Measurements from ENCODE around the gene SSU72. TPM values are rescaled to one million over a fixed set of nuclear protein-coding genes. Genes with fewer than 3 reads are reported as not detected.

Gene SSU72
- polyA plus RNA-seq, 1 of the 3 experiments (the other 2 are of a cell fraction), result 104 TPM

GRCh38 chr1:1609822-1610485 is 35.3 kb upstream of the SSU72 start:
- Histone ChIP-seq H3K9ac (no peak overlapping the region), H3K36me3 (replicated peaks in 1 of 2; ENCODE audit: control insufficient read depth in 1 of 2, insufficient read depth in 2 of 2, low read length in 1 of 2) (no peaks in the 10 kb centered on the region), H4K20me1 (ENCODE audit: insufficient read depth) (peaks cover 9% of the 10 kb centered on the region), H3K4me3 (ENCODE audit: low read depth in 2 of 2, low read length in 1 of 2) (no peak overlapping the region), H3K4me2 (no peak overlapping the region), H3F3A (replicated peaks; ENCODE audit: insufficient read depth) (no peaks in the 10 kb centered on the region), H3K27ac (ENCODE audit: low read depth in 2 of 2, low read length in 1 of 2) (no peak overlapping the region), H2AFZ (ENCODE audit: low read depth) (no peak overlapping the region), H3K27me3 (ENCODE audit: insufficient read depth) (no peaks in the 10 kb centered on the region), H3K9me2 (no peaks in the 10 kb centered on the region), H3K9me3 (no peaks in the 10 kb centered on the region), H3K4me1 (ENCODE audit: control insufficient read depth in 1 of 2, insufficient read depth in 2 of 2, low read depth in 1 of 2, low read length in 1 of 2) (peaks cover 0 to 9% of the 10 kb centered on the region in 2 experiments; a peak in 1 of 4 replicates), H3K79me2 (ENCODE audit: insufficient read depth) (peaks cover 18% of the 10 kb centered on the region)
- DNase-seq, result no peak
- ChIA-PET CTCF (no interaction called here), POLR2A (no interaction called here)
- 75% methylated on average over 10 of the region's 12 CpGs for WGBS (ENCODE audit: low lambda C conversion rate)
- TF ChIP-seq CHD2 (IDR thresholded peaks at IDR 0.05; ENCODE audit: low read length, partially characterized antibody), result no peak
- no peak for TF ChIP-seq MXI1 (IDR thresholded peaks at IDR 0.05; ENCODE audit: low read depth, low read length)
- no peak for TF ChIP-seq TAF1 (IDR thresholded peaks at IDR 0.05; ENCODE audit: borderline replicate concordance, low read depth, low read length)
- no peak for TF ChIP-seq JUND (IDR thresholded peaks at IDR 0.05)
- no peak for TF ChIP-seq MEF2A (IDR thresholded peaks at IDR 0.05; ENCODE audit: borderline replicate concordance, low read depth)
- TF ChIP-seq POLR2AphosphoS5 (IDR thresholded peaks at IDR 0.05; ENCODE audit: low read depth, low read length), result no peak
- TF ChIP-seq SIN3A (IDR thresholded peaks at IDR 0.05; ENCODE audit: borderline replicate concordance, low read depth, low read length), result no peak
- no peak for TF ChIP-seq ZBTB33 (IDR thresholded peaks at IDR 0.05; ENCODE audit: borderline replicate concordance, low read depth)
- no peak for TF ChIP-seq PBX3 (IDR thresholded peaks at IDR 0.05)
- TF ChIP-seq GATA2 (CRISPR knock-in tag; IDR thresholded peaks at IDR 0.05), result no peak
- TF ChIP-seq USF2 (IDR thresholded peaks at IDR 0.05; ENCODE audit: borderline replicate concordance, low read depth, low read length), result no peak
- no peak for TF ChIP-seq RAD21 (IDR thresholded peaks at IDR 0.05; ENCODE audit: low read length)
- TF ChIP-seq REST (IDR thresholded peaks at IDR 0.05; ENCODE audit: low read depth, low read length), result no peak
- TF ChIP-seq FOXJ3 (CRISPR knock-in tag; IDR thresholded peaks at IDR 0.05), result no peak
- no peak for TF ChIP-seq IRF3 (IDR thresholded peaks at IDR 0.05; ENCODE audit: low read depth, low read length)
- no peak for TF ChIP-seq RFX5 (IDR thresholded peaks at IDR 0.05; ENCODE audit: low read length)
- no peak for TF ChIP-seq TCF12 (IDR thresholded peaks at IDR 0.05)
- TF ChIP-seq YY1 (IDR thresholded peaks at IDR 0.05; ENCODE audit: low read depth), result no peak

Data from SK-N-SH (cell line).